ENCODE data around the gene FBXO47. TPM values are rescaled to one million over a fixed set of nuclear protein-coding genes. Genes with fewer than 3 reads are reported as not detected.

Gene FBXO47
- total RNA-seq, 1 donor from 2014 or later = not detected

GRCh38 chr17:38898812-38899348, 68.3 kb downstream of the FBXO47 start:
- H3K4me1 ChIP-seq = peaks cover 79% of the 10 kb centered on the region
- no peak overlapping the region for H3K4me3 ChIP-seq

GRCh38 chr17:38898291-38898679, 68.9 kb downstream of the FBXO47 start:
- H3K27ac ChIP-seq = peak overlapping the region; percentile 6
- TF ChIP-seq POLR2A (IDR thresholded peaks at IDR 0.05) = no peak
- TF ChIP-seq, protein P1, sequence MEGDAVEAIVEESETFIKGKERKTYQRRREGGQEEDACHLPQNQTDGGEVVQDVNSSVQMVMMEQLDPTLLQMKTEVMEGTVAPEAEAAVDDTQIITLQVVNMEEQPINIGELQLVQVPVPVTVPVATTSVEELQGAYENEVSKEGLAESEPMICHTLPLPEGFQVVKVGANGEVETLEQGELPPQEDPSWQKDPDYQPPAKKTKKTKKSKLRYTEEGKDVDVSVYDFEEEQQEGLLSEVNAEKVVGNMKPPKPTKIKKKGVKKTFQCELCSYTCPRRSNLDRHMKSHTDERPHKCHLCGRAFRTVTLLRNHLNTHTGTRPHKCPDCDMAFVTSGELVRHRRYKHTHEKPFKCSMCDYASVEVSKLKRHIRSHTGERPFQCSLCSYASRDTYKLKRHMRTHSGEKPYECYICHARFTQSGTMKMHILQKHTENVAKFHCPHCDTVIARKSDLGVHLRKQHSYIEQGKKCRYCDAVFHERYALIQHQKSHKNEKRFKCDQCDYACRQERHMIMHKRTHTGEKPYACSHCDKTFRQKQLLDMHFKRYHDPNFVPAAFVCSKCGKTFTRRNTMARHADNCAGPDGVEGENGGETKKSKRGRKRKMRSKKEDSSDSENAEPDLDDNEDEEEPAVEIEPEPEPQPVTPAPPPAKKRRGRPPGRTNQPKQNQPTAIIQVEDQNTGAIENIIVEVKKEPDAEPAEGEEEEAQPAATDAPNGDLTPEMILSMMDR (IDR thresholded peaks at IDR 0.05) = no peak
- TF ChIP-seq POLR2AphosphoS5 (IDR thresholded peaks at IDR 0.05; ENCODE audit: insufficient read depth in 1 of 2, low read depth in 1 of 2) = no peak
- no peak overlapping the region for H3K4me3 ChIP-seq
- DNase-seq (ENCODE audit: extremely low spot score in 2 of 2) = no peak
- H3K9me3 ChIP-seq = no peaks in the 10 kb centered on the region
- peaks cover 84% of the 10 kb centered on the region for H3K4me1 ChIP-seq
- H3K36me3 ChIP-seq = peaks cover 0 to 20% of the 10 kb centered on the region in 2 donors
- intact Hi-C loops (cut with DNase I) = no loop called here
- no peaks in the 10 kb centered on the region for H3K27me3 ChIP-seq

More at GRCh38 chr17:38898812-38899348, 68.3 kb downstream of the FBXO47 start:
- DNase-seq (ENCODE audit: extremely low spot score in 2 of 2) = no peak
- TF ChIP-seq POLR2A (IDR thresholded peaks at IDR 0.05) (no peak), POLR2AphosphoS5 (IDR thresholded peaks at IDR 0.05; ENCODE audit: insufficient read depth in 1 of 2, low read depth in 1 of 2) (peak in 1 of 2 donors; percentile 24)
- TF ChIP-seq, protein P1 (IDR thresholded peaks at IDR 0.05) = no peak
- H3K9me3 ChIP-seq = no peaks in the 10 kb centered on the region
- H3K27me3 ChIP-seq = no peaks in the 10 kb centered on the region
- H3K36me3 ChIP-seq = peaks cover 0 to 20% of the 10 kb centered on the region in 2 donors
- H3K27ac ChIP-seq = peak overlapping the region; percentile 10
- intact Hi-C loops (cut with DNase I) = no loop called here

GRCh38 chr17:38897671-38898290, 69.4 kb downstream of the FBXO47 start:
- no peak for DNase-seq (ENCODE audit: extremely low spot score in 2 of 2)
- Histone ChIP-seq H3K27me3 (no peaks in the 10 kb centered on the region), H3K4me1 (peaks cover 90% of the 10 kb centered on the region), H3K27ac (peak overlapping the region; percentile 47), H3K9me3 (no peaks in the 10 kb centered on the region), H3K4me3 (no peak overlapping the region), H3K36me3 (peaks cover 0 to 25% of the 10 kb centered on the region in 2 donors)
- intact Hi-C loops (cut with DNase I) = no loop called here
- TF ChIP-seq, protein P1 (IDR thresholded peaks at IDR 0.05) = no peak
- no peak for TF ChIP-seq POLR2AphosphoS5 (IDR thresholded peaks at IDR 0.05; ENCODE audit: insufficient read depth in 1 of 2, low read depth in 1 of 2)
- TF ChIP-seq POLR2A (IDR thresholded peaks at IDR 0.05) = no peak

GRCh38 chr17:38897176-38897575, 70.0 kb downstream of the FBXO47 start:
- Histone ChIP-seq H3K9me3 (no peaks in the 10 kb centered on the region), H3K27me3 (no peaks in the 10 kb centered on the region), H3K27ac (peak overlapping the region; percentile 47), H3K4me3 (no peak overlapping the region), H3K36me3 (peaks cover 0 to 30% of the 10 kb centered on the region in 2 donors), H3K4me1 (peaks cover 96% of the 10 kb centered on the region)
- TF ChIP-seq POLR2AphosphoS5 (IDR thresholded peaks at IDR 0.05; ENCODE audit: insufficient read depth in 1 of 2, low read depth in 1 of 2) (no peak), POLR2A (IDR thresholded peaks at IDR 0.05) (no peak)
- TF ChIP-seq, protein P1 (IDR thresholded peaks at IDR 0.05) = no peak
- DNase-seq (ENCODE audit: extremely low spot score in 2 of 2) = no peak
- intact Hi-C loops (cut with DNase I) = no loop called here

DNA sequence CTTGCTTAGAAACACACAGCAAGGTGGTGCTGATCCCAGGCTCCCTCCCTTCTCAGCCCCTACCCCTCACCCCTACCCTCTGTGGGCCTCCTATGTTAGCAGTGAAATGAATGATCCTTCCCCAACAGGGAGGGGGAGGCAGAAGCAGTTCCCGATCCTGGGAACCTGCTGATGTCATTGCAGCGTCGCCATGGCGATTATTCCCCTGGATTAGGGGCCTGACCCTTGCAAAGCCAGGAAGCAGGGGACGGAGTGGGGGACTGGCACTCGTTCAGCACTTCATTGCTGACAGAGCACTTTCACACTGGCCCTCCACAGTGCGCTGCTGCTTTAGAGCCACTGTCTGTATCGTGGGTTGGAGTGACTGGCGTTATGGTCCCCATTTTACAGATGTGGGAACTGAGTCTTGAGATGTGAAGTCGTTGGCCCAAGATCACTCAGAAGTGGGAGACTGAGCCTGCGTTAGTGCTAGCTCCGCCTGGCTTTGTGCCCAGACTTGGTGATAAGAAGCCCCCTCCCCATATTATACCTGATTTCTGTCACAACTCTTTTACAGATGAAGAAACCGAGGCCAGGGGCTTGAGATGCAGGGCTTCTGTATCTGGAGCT, 70.8 kb downstream of the FBXO47 start:
- no peak for DNase-seq (ENCODE audit: extremely low spot score in 2 of 2)
- no peak for TF ChIP-seq POLR2AphosphoS5 (IDR thresholded peaks at IDR 0.05; ENCODE audit: insufficient read depth in 1 of 2, low read depth in 1 of 2)
- TF ChIP-seq, protein P1 (IDR thresholded peaks at IDR 0.05) = no peak
- no peak for TF ChIP-seq POLR2A (IDR thresholded peaks at IDR 0.05)
- intact Hi-C loops (cut with DNase I) = no loop called here
- H3K4me1 ChIP-seq = peaks cover 92% of the 10 kb centered on the region
- H3K4me3 ChIP-seq = no peak overlapping the region
- H3K9me3 ChIP-seq = no peaks in the 10 kb centered on the region
- peak overlapping the region; percentile 7 for H3K27ac ChIP-seq
- no peaks in the 10 kb centered on the region for H3K27me3 ChIP-seq
- peaks cover 0 to 37% of the 10 kb centered on the region in 2 donors for H3K36me3 ChIP-seq
